WTC11 (cell line): ENCODE results near the gene COL16A1. TPM values are rescaled to one million over a fixed set of nuclear protein-coding genes. Genes with fewer than 3 reads are reported as not detected.

Experiments used
- ATAC-seq: fragments of 200-7000 bp; cut with Tn5 transposase; 2 replicates; pipeline ENCODE4 v1.10.0; 2021; ENCODE audit warnings: mild to moderate bottlenecking, moderate library complexity
- CTCF ChIA-PET: fragments of 300-600 bp; sonication (Branson Sonifier 250); formaldehyde crosslinking; loops from one replicate; lab custom pipeline; 2021; ENCODE audit warnings: antibody characterized with exemption; lab: Charles Lee
- POLR2A ChIA-PET: fragments of 350-600 bp; sonication (Branson Sonifier 250); formaldehyde crosslinking; loops from one replicate; lab custom pipeline; 2021; ENCODE audit warnings: antibody characterized with exemption; lab: Charles Lee
- DNase-seq: peaks from one replicate; pipeline ENCODE4 v3.0.0; 2021; ENCODE audit warnings: low spot score
- H3K27ac Mint-ChIP-seq: 2 replicates; pipeline ENCODE4 v1.8.0; 2021; ENCODE audit warnings: mixed read lengths
- H3K27me3 Mint-ChIP-seq: 2 replicates; pipeline ENCODE4 v1.8.0; 2021; ENCODE audit warnings: low read depth, mild to moderate bottlenecking, moderate library complexity, mixed read lengths
- H3K36me3 Mint-ChIP-seq: 2 replicates; pipeline ENCODE4 v1.8.0; 2021; ENCODE audit warnings: mixed read lengths
- H3K4me1 Mint-ChIP-seq: 2 replicates; pipeline ENCODE4 v1.8.0; 2022; ENCODE audit warnings: mixed read lengths
- H3K4me3 Mint-ChIP-seq: 2 replicates; pipeline ENCODE4 v1.8.0; 2021; ENCODE audit warnings: mild to moderate bottlenecking, moderate library complexity, mixed read lengths
- H3K9me3 Mint-ChIP-seq: 2 replicates; pipeline ENCODE4 v1.8.0; 2021; ENCODE audit warnings: mixed read lengths
- CBFB ChIP-seq: sonication (generic); formaldehyde crosslinking; IDR thresholded peaks from 2 replicates; pipeline ENCODE4 v1.8.1; 2022; ENCODE audit warnings: mild to moderate bottlenecking, low read depth, missing genetic modification reagents
- CREB1 ChIP-seq: sonication (generic); formaldehyde crosslinking; IDR thresholded peaks from 2 replicates; pipeline ENCODE4 v1.8.0; 2023; ENCODE audit warnings: mild to moderate bottlenecking, missing genetic modification reagents
- EMX1 ChIP-seq: fragments of 250-450 bp; sonication (Bioruptor Pico); IDR thresholded peaks from 2 replicates; pipeline ENCODE4 v1.8.0; 2021; ENCODE audit warnings: mild to moderate bottlenecking
- ESRRA ChIP-seq: sonication (generic); formaldehyde crosslinking; IDR thresholded peaks from 2 replicates; pipeline ENCODE4 v1.8.1; 2022; ENCODE audit warnings: mild to moderate bottlenecking, missing genetic modification reagents, borderline replicate concordance
- ETV6 ChIP-seq: sonication (generic); formaldehyde crosslinking; IDR thresholded peaks from 2 replicates; pipeline ENCODE4 v1.8.1; 2022; ENCODE audit warnings: mild to moderate bottlenecking, missing genetic modification reagents
- GABPB1 ChIP-seq: sonication (generic); formaldehyde crosslinking; IDR thresholded peaks from 2 replicates; pipeline ENCODE4 v1.8.1; 2023; ENCODE audit warnings: mild to moderate bottlenecking, missing genetic modification reagents
- GRHL2 ChIP-seq: fragments of 250-450 bp; sonication (Bioruptor Pico); IDR thresholded peaks from 2 replicates; pipeline ENCODE4 v1.8.0; 2022; ENCODE audit warnings: mild to moderate bottlenecking, moderate library complexity; ENCODE audit not compliant: insufficient replicate concordance, severe bottlenecking
- JAZF1 ChIP-seq: fragments of 250-450 bp; sonication (Bioruptor Pico); IDR thresholded peaks from 2 replicates; pipeline ENCODE4 v1.9.0; 2021; ENCODE audit warnings: moderate library complexity, mild to moderate bottlenecking, inconsistent platforms
- MXD4 ChIP-seq: fragments of 250-450 bp; sonication (Bioruptor Pico); IDR thresholded peaks from 2 replicates; pipeline ENCODE4 v1.8.0; 2021; ENCODE audit warnings: mild to moderate bottlenecking, moderate library complexity, borderline replicate concordance
- NFE2L1 ChIP-seq: sonication (generic); formaldehyde crosslinking; IDR thresholded peaks from 2 replicates; pipeline ENCODE4 v1.8.1; 2023; ENCODE audit warnings: missing genetic modification reagents
- NR1H2 ChIP-seq: sonication (generic); formaldehyde crosslinking; IDR thresholded peaks from 2 replicates; pipeline ENCODE4 v1.9.0; 2021; ENCODE audit warnings: mild to moderate bottlenecking, moderate library complexity, missing genetic modification reagents
- OVOL2 ChIP-seq: fragments of 250-450 bp; sonication (Bioruptor Pico); IDR thresholded peaks from 2 replicates; pipeline ENCODE4 v1.9.0; 2021; ENCODE audit warnings: mild to moderate bottlenecking, borderline replicate concordance
- RELA ChIP-seq: sonication (generic); formaldehyde crosslinking; IDR thresholded peaks from 2 replicates; pipeline ENCODE4 v1.8.1; 2022; ENCODE audit warnings: missing genetic modification reagents, mild to moderate bottlenecking, borderline replicate concordance
- SMAD4 ChIP-seq: sonication (generic); formaldehyde crosslinking; IDR thresholded peaks from 2 replicates; pipeline ENCODE4 v1.8.0; 2022; ENCODE audit warnings: mild to moderate bottlenecking, missing genetic modification reagents
- ZBTB21 ChIP-seq: sonication (generic); formaldehyde crosslinking; IDR thresholded peaks from 2 replicates; pipeline ENCODE4 v1.8.1; 2023; ENCODE audit warnings: mild to moderate bottlenecking, missing genetic modification reagents, borderline replicate concordance
- ZNF671 ChIP-seq: fragments of 250-450 bp; sonication (Bioruptor Pico); IDR thresholded peaks from 2 replicates; pipeline ENCODE4 v1.8.0; 2021; ENCODE audit warnings: mild to moderate bottlenecking
- total RNA-seq: library from RNA; stranded (reverse); gene quantifications from 3 replicates; pipeline ENCODE4 v1.2.3, GENCODE V29; 2021
- TF ChIP-seq, protein P1 (sequence below): sonication (generic); formaldehyde crosslinking; IDR thresholded peaks from 2 replicates; pipeline ENCODE4 v1.8.1; 2023; ENCODE audit warnings: mild to moderate bottlenecking, missing genetic modification reagents, borderline replicate concordance
- TF ChIP-seq, protein P2 (sequence below): fragments of 200-600 bp; IDR thresholded peaks from 2 replicates; pipeline ENCODE4 v1.8.0; 2022; ENCODE audit warnings: antibody characterized with exemption
- TF ChIP-seq, protein P3 (sequence below): sonication (generic); formaldehyde crosslinking; IDR thresholded peaks from 2 replicates; pipeline ENCODE4 v1.8.1; 2022; ENCODE audit warnings: low read depth, missing genetic modification reagents, borderline replicate concordance
- TF ChIP-seq, protein P4 (sequence below): sonication (generic); formaldehyde crosslinking; IDR thresholded peaks from 2 replicates; pipeline ENCODE4 v1.8.0; 2022; ENCODE audit warnings: mild to moderate bottlenecking, missing genetic modification reagents
- TF ChIP-seq, protein P5 (sequence below): sonication (generic); formaldehyde crosslinking; IDR thresholded peaks from 2 replicates; pipeline ENCODE4 v1.8.1; 2023; ENCODE audit warnings: mild to moderate bottlenecking, missing genetic modification reagents, moderate library complexity

Gene COL16A1
- total RNA-seq, 1 experiment from 2014 or later = 8.8 TPM

DNA sequence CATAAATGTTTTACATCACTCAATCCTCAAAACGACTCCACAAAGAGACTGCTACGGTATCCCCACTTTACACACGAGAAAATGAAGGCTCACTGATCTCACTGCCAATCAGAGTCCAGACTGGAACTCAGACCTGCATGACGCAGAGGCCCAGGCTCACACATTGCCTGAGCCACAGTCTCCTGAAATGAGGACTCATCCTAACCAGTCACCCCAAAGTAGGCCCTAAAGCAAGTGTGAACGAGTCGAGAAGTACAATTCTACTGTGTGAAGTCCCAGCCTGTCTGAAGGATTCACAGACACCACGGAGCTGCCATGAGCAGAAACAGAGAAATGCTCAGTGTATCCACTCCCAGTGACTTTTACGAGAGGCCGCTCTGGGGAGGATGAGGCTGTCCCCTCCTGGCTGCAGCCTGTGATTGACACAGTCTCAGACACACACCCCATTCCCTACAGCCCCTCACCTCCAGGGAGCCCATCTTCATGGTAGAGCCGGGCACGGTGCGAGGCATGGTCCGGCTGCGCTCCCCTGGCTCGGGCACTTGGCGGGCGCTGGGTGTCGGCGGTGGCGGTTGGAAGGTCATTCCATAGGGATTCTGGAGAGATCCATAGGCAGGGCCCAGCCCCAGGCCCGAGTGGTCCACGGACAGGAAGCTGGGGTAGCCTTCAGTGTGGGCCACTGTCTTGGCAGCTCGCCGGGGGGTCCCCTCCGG lies 26.7 kb upstream of the COL16A1 start (continued):
- TF ChIP-seq, protein P1, sequence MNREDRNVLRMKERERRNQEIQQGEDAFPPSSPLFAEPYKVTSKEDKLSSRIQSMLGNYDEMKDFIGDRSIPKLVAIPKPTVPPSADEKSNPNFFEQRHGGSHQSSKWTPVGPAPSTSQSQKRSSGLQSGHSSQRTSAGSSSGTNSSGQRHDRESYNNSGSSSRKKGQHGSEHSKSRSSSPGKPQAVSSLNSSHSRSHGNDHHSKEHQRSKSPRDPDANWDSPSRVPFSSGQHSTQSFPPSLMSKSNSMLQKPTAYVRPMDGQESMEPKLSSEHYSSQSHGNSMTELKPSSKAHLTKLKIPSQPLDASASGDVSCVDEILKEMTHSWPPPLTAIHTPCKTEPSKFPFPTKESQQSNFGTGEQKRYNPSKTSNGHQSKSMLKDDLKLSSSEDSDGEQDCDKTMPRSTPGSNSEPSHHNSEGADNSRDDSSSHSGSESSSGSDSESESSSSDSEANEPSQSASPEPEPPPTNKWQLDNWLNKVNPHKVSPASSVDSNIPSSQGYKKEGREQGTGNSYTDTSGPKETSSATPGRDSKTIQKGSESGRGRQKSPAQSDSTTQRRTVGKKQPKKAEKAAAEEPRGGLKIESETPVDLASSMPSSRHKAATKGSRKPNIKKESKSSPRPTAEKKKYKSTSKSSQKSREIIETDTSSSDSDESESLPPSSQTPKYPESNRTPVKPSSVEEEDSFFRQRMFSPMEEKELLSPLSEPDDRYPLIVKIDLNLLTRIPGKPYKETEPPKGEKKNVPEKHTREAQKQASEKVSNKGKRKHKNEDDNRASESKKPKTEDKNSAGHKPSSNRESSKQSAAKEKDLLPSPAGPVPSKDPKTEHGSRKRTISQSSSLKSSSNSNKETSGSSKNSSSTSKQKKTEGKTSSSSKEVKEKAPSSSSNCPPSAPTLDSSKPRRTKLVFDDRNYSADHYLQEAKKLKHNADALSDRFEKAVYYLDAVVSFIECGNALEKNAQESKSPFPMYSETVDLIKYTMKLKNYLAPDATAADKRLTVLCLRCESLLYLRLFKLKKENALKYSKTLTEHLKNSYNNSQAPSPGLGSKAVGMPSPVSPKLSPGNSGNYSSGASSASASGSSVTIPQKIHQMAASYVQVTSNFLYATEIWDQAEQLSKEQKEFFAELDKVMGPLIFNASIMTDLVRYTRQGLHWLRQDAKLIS (CRISPR knock-in tag) = no peak
- no peak for TF ChIP-seq ZNF671 (CRISPR knock-in tag)
- TF ChIP-seq ETV6 (CRISPR knock-in tag) = no peak
- no peak for TF ChIP-seq EMX1
- TF ChIP-seq, protein P2, sequence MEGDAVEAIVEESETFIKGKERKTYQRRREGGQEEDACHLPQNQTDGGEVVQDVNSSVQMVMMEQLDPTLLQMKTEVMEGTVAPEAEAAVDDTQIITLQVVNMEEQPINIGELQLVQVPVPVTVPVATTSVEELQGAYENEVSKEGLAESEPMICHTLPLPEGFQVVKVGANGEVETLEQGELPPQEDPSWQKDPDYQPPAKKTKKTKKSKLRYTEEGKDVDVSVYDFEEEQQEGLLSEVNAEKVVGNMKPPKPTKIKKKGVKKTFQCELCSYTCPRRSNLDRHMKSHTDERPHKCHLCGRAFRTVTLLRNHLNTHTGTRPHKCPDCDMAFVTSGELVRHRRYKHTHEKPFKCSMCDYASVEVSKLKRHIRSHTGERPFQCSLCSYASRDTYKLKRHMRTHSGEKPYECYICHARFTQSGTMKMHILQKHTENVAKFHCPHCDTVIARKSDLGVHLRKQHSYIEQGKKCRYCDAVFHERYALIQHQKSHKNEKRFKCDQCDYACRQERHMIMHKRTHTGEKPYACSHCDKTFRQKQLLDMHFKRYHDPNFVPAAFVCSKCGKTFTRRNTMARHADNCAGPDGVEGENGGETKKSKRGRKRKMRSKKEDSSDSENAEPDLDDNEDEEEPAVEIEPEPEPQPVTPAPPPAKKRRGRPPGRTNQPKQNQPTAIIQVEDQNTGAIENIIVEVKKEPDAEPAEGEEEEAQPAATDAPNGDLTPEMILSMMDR = no peak
- TF ChIP-seq, protein P3, sequence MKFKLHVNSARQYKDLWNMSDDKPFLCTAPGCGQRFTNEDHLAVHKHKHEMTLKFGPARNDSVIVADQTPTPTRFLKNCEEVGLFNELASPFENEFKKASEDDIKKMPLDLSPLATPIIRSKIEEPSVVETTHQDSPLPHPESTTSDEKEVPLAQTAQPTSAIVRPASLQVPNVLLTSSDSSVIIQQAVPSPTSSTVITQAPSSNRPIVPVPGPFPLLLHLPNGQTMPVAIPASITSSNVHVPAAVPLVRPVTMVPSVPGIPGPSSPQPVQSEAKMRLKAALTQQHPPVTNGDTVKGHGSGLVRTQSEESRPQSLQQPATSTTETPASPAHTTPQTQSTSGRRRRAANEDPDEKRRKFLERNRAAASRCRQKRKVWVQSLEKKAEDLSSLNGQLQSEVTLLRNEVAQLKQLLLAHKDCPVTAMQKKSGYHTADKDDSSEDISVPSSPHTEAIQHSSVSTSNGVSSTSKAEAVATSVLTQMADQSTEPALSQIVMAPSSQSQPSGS = no peak
- no peak for TF ChIP-seq ESRRA

DNA sequence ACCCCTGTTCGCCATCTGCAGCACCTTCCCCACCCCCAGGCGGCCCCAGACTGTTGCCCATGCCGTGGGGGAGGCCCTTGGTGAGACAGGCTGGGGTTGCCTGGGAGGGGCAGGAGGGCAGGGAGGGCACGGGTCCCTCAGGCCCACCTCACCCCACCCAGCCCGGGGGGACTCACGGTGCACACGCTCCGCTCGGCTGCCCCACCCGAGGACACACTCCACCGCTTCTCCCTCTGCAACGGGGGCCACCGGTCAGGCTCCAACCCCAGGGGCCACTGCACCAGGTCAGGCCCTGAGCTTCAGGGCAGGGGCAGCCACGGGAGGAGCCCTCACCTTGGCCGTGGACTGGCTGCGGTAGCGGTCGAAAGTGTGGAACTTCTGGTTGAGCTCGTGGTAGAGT lies 24.0 kb upstream of the COL16A1 start:
- ATAC-seq (no peak), DNase-seq (no peak)
- no peak overlapping the region for H3K4me3 Mint-ChIP-seq
- POLR2A ChIA-PET = no interaction called here
- H3K27ac Mint-ChIP-seq = no peak overlapping the region
- H3K36me3 Mint-ChIP-seq = no peaks in the 10 kb centered on the region
- no peaks in the 10 kb centered on the region for H3K27me3 Mint-ChIP-seq
- TF ChIP-seq ZBTB21 (CRISPR knock-in tag) (no peak), CREB1 (CRISPR knock-in tag) (no peak), CBFB (no peak), NFE2L1 (CRISPR knock-in tag) (no peak), MXD4 (CRISPR knock-in tag) (no peak), JAZF1 (CRISPR knock-in tag) (no peak), NR1H2 (no peak)
- TF ChIP-seq, protein P4, sequence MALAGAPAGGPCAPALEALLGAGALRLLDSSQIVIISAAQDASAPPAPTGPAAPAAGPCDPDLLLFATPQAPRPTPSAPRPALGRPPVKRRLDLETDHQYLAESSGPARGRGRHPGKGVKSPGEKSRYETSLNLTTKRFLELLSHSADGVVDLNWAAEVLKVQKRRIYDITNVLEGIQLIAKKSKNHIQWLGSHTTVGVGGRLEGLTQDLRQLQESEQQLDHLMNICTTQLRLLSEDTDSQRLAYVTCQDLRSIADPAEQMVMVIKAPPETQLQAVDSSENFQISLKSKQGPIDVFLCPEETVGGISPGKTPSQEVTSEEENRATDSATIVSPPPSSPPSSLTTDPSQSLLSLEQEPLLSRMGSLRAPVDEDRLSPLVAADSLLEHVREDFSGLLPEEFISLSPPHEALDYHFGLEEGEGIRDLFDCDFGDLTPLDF = no peak
- no peaks in the 10 kb centered on the region for H3K9me3 Mint-ChIP-seq
- peaks cover 15% of the 10 kb centered on the region for H3K4me1 Mint-ChIP-seq
- CTCF ChIA-PET = interaction anchor here (0.8 to 1.3 kb wide), 4 partner anchors 12 to 62 kb away, joined by 3 to 6 read pairs (median 4); no protein-coding TSS in a partner anchor

DNA sequence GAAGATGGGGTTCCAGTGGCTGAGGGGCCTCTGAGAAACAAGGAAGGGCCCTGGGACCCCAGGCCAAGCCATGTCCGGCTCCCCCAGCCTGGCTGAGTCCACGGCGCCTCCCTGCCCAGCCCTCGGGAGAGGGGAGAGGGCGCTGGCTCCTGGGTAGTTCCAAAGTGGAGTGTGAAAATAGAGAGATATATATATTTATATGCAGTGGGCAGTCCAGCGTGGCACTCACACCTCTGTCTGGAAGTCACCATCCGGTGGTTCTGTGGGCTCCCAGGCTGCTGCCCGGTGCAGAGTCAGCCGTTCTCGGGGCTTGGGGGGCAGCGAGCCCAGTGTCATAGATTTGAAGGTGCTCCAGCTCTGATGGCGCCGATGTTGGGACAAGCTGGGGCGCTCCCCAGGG lies 23.4 kb upstream of the COL16A1 start:
- no peaks in the 10 kb centered on the region for H3K36me3 Mint-ChIP-seq
- H3K27ac Mint-ChIP-seq = no peak overlapping the region
- no peak for DNase-seq
- H3K9me3 Mint-ChIP-seq = no peaks in the 10 kb centered on the region
- peaks cover 15% of the 10 kb centered on the region for H3K4me1 Mint-ChIP-seq
- H3K27me3 Mint-ChIP-seq = no peaks in the 10 kb centered on the region; the same call in 1 of the 2 replicates
- ATAC-seq = no peak
- ChIA-PET CTCF (interaction anchor here (3.4 to 4.6 kb wide), 3 partner anchors 12 to 62 kb away, joined by 24 to 89 read pairs (median 28); no protein-coding TSS in a partner anchor), POLR2A (interaction anchor here (0.6 kb wide), 1 partner anchor 395 kb away, joined by 9 read pairs; no protein-coding TSS in a partner anchor)
- TF ChIP-seq GRHL2 (CRISPR knock-in tag) (no peak), RELA (CRISPR knock-in tag) (no peak), GABPB1 (CRISPR knock-in tag) (no peak), SMAD4 (CRISPR knock-in tag) (no peak), OVOL2 (CRISPR knock-in tag) (no peak)
- TF ChIP-seq, protein P5, sequence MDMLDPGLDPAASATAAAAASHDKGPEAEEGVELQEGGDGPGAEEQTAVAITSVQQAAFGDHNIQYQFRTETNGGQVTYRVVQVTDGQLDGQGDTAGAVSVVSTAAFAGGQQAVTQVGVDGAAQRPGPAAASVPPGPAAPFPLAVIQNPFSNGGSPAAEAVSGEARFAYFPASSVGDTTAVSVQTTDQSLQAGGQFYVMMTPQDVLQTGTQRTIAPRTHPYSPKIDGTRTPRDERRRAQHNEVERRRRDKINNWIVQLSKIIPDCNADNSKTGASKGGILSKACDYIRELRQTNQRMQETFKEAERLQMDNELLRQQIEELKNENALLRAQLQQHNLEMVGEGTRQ (CRISPR knock-in tag) = no peak
- no peak overlapping the region for H3K4me3 Mint-ChIP-seq
